Retinal pigment epithelial cell (primary cell): ENCODE results near the gene CUX1.

Source experiments
- DNase-seq: peaks from one replicate; pipeline ENCODE4 v3.0.0-alpha.2; 2010; ENCODE audit warnings: low read depth
- H3K4me3 ChIP-seq: 2 replicates; pipeline ENCODE4 v1.5.1; 2011; ENCODE audit warnings: mild to moderate bottlenecking, low read length, control low read depth, moderate library complexity
- TF ChIP-seq, protein P1 (sequence below): conservative IDR thresholded peaks from 2 replicates; pipeline ENCODE4 v1.5.1; 2011; ENCODE audit warnings: low read depth, low read length, control low read depth, inconsistent platforms

Gene CUX1

GRCh38 chr7:101970801-101971200 is 153.4 kb downstream of the CUX1 start:
- TF ChIP-seq, protein P1, sequence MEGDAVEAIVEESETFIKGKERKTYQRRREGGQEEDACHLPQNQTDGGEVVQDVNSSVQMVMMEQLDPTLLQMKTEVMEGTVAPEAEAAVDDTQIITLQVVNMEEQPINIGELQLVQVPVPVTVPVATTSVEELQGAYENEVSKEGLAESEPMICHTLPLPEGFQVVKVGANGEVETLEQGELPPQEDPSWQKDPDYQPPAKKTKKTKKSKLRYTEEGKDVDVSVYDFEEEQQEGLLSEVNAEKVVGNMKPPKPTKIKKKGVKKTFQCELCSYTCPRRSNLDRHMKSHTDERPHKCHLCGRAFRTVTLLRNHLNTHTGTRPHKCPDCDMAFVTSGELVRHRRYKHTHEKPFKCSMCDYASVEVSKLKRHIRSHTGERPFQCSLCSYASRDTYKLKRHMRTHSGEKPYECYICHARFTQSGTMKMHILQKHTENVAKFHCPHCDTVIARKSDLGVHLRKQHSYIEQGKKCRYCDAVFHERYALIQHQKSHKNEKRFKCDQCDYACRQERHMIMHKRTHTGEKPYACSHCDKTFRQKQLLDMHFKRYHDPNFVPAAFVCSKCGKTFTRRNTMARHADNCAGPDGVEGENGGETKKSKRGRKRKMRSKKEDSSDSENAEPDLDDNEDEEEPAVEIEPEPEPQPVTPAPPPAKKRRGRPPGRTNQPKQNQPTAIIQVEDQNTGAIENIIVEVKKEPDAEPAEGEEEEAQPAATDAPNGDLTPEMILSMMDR = no peak
- H3K4me3 ChIP-seq = no peak overlapping the region
- DNase-seq = no peak

DNA sequence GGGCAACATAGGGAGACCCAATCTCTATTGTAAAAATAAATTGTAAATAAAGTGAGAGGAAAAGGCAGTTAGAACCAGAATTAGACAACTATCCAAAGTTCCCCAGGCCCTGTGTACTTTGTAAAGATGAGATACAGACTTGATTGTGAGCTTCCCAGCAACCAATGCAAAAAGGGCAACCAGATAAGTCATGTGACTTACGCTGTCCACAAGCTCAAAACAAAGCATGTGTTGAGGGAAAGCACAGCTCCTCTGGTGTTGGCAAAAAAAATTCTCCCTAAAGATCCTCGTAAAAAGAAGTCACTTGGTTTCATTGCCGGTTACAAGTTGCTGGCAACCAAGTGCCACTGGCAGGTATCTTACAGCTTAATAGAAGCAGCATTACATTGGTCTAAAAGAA is 154.0 kb downstream of the CUX1 start:
- no peak for DNase-seq
- TF ChIP-seq, protein P1 = no peak
- H3K4me3 ChIP-seq = no peak overlapping the region

DNA sequence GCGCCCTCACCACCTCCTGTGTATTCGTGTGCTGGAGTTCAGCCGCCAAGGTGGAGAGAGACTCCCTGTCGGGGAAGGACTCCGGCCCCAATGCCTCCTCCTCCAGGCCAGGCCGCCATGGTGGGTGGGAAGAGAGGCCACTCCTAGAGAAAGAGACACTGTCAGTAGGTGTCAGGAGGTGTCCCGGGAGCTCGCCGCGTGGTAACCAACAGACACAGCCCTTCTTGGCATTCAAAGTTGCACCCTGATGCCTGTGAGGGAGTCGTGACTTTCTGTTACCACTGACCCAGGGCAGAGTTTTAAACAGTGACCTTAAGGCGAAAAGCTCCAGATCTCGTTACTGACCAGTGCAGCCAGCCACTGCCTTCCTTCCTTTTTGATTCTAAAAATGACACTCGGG is 155.2 kb downstream of the CUX1 start:
- DNase-seq = no peak
- no peak overlapping the region for H3K4me3 ChIP-seq
- TF ChIP-seq, protein P1 = no peak

DNA sequence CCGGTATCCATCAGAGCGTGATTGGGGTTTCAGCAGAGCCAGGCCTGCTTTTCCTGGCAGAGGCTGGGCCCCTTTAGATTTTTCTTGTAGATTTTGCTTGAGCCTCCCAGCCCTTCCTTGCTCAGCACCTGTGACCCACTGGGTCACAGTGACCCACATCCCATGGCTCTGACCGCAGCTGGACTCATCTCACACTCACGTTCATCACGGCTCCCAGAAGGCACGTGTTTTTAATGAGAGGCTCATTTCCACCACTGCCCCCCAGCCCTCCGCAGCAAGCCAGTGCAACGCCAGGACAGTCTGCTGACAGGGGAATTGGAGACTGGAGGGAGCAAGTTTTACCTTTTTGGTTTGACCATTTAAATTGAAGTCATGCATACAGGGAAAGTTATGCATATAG is 155.7 kb downstream of the CUX1 start:
- H3K4me3 ChIP-seq = no peak overlapping the region
- TF ChIP-seq, protein P1 = no peak
- no peak for DNase-seq

- DNase-seq = no peak
- TF ChIP-seq, protein P1 = no peak
- no peak overlapping the region for H3K4me3 ChIP-seq
Observed at GRCh38 chr7:101974393-101974792, 157.0 kb downstream of the CUX1 start.

GRCh38 chr7:101975046-101975445 is 157.6 kb downstream of the CUX1 start:
- TF ChIP-seq, protein P1 = no peak
- no peak for DNase-seq
- no peak overlapping the region for H3K4me3 ChIP-seq

- no peak overlapping the region for H3K4me3 ChIP-seq
- TF ChIP-seq, protein P1 = no peak
- DNase-seq = no peak
Observed at GRCh38 chr7:101976411-101976810, 159.0 kb downstream of the CUX1 start.
